SK-N-SH (cell line): Measurements from ENCODE around the gene KLF7. TPM values are rescaled to one million over a fixed set of nuclear protein-coding genes. Genes with fewer than 3 reads are reported as not detected.

Source experiments
- CTCF ChIA-PET: fragments of 300-600, 350-600 bp; formaldehyde crosslinking; extraction: SDS; loops from one replicate; lab custom pipeline; 2021; lab: Yijun Ruan, JAX
- POLR2A ChIA-PET: fragments of 350-600 bp; sonication (Branson Sonifier 250); formaldehyde crosslinking; extraction: SDS; loops from one replicate; lab custom pipeline; 2020; ENCODE audit warnings: antibody characterized with exemption, inconsistent platforms; lab: Yijun Ruan, JAX
- DNase-seq: peaks from one replicate; pipeline ENCODE4 v3.0.0; 2012
- H2AFZ ChIP-seq: fragments of 200-600 bp; sonication (generic); 2 replicates; pipeline ENCODE4 v1.8.1; 2016; ENCODE audit warnings: antibody characterized with exemption, mild to moderate bottlenecking, low read depth
- H3F3A ChIP-seq: fragments of 200-600 bp; sonication (generic); replicated peaks from 2 replicates; pipeline ENCODE3; 2016; ENCODE audit warnings: antibody characterized with exemption, mild to moderate bottlenecking; ENCODE audit not compliant: insufficient read depth
- H3K27ac ChIP-seq, 2 experiments: fragments of 200-500 bp in 1 of 2; fragments of 200-600 bp in 1 of 2; sonication (Bioruptor generic) in 1 of 2; sonication (generic), shearing (Covaris generic) in 1 of 2; 2 replicates each; pipeline versions ENCODE4 v1.5.1 to v1.6.1; 2014 to 2016; ENCODE audit warnings: low read depth in 2 of 2, inconsistent platforms in 1 of 2, low read length in 1 of 2, mild to moderate bottlenecking in 1 of 2, mixed read lengths in 1 of 2
- H3K27me3 ChIP-seq: fragments of 200-600 bp; sonication (generic), shearing (Covaris generic); 2 replicates; pipeline ENCODE4 v1.6.1; 2016; ENCODE audit warnings: mixed run types; ENCODE audit not compliant: insufficient read depth
- H3K36me3 ChIP-seq, 2 experiments: fragments of 200-500 bp in 1 of 2; fragments of 200-600 bp in 1 of 2; sonication (Bioruptor generic) in 1 of 2; sonication (generic) in 1 of 2; replicated peaks in 1 of 2; 2 replicates each; pipeline versions ENCODE3 to v1.5.1; 2014 to 2016; ENCODE audit warnings: low read length in 1 of 2, mild to moderate bottlenecking in 1 of 2; ENCODE audit not compliant: insufficient read depth in 2 of 2, control insufficient read depth in 1 of 2
- H3K4me1 ChIP-seq, 2 experiments: fragments of 200-500 bp in 1 of 2; fragments of 200-600 bp in 1 of 2; sonication (Bioruptor generic) in 1 of 2; sonication (generic), shearing (Covaris generic) in 1 of 2; 2 replicates each; pipeline versions ENCODE4 v1.5.1 to v1.6.1; 2014 to 2016; ENCODE audit warnings: low read depth in 1 of 2, low read length in 1 of 2, mixed run types in 1 of 2; ENCODE audit not compliant: insufficient read depth in 2 of 2, control insufficient read depth in 1 of 2
- H3K4me2 ChIP-seq: fragments of 200-600 bp; sonication (generic), shearing (Covaris generic); 2 replicates; pipeline ENCODE4 v1.6.1; 2017; ENCODE audit warnings: mixed run types
- H3K4me3 ChIP-seq, 2 experiments: fragments of 200-500 bp in 1 of 2; fragments of 200-600 bp in 1 of 2; sonication (Bioruptor generic) in 1 of 2; sonication (generic), shearing (Covaris generic) in 1 of 2; 2 replicates each; pipeline versions ENCODE4 v1.5.1 to v1.8.1; 2014 to 2016; ENCODE audit warnings: low read depth in 2 of 2, inconsistent platforms in 1 of 2, low read length in 1 of 2, mild to moderate bottlenecking in 1 of 2, mixed read lengths in 1 of 2, moderate library complexity in 1 of 2
- H3K79me2 ChIP-seq: fragments of 200-600 bp; sonication (generic); 2 replicates; pipeline ENCODE4 v1.8.1; 2017; ENCODE audit warnings: mild to moderate bottlenecking; ENCODE audit not compliant: insufficient read depth
- H3K9ac ChIP-seq: fragments of 200-600 bp; sonication (generic); 2 replicates; pipeline ENCODE4 v1.6.1; 2017; ENCODE audit warnings: mixed run types
- H3K9me2 ChIP-seq: fragments of 200-600 bp; sonication (generic); 2 replicates; pipeline ENCODE4 v1.6.1; 2017; ENCODE audit warnings: mixed run types
- H3K9me3 ChIP-seq: fragments of 200-600 bp; sonication (generic); 2 replicates; pipeline ENCODE4 v1.6.1; 2017; ENCODE audit warnings: mixed run types, mild to moderate bottlenecking, moderate library complexity
- H4K20me1 ChIP-seq: fragments of 200-600 bp; sonication (generic); 2 replicates; pipeline ENCODE4 v1.6.1; 2017; ENCODE audit warnings: mild to moderate bottlenecking, mixed run types; ENCODE audit not compliant: insufficient read depth
- CHD2 ChIP-seq: fragments of 150-350 bp; IDR thresholded peaks from 2 replicates; pipeline ENCODE4 v1.6.1; 2018; ENCODE audit warnings: low read length; ENCODE audit not compliant: partially characterized antibody
- ELF1 ChIP-seq: IDR thresholded peaks from 2 replicates; pipeline ENCODE4 v1.4.0; 2012
- EP300 ChIP-seq, 2 experiments: IDR thresholded peaks; 2 replicates each; pipeline versions ENCODE4 v1.4.0 to v1.6.1; 2012; ENCODE audit warnings: borderline replicate concordance in 1 of 2, low read depth in 1 of 2, low read length in 1 of 2
- FOXJ3 ChIP-seq: sonication (generic); formaldehyde crosslinking; IDR thresholded peaks from 2 replicates; pipeline ENCODE4 v1.5.1; 2020; ENCODE audit warnings: mild to moderate bottlenecking, missing genetic modification reagents
- GATA2 ChIP-seq: sonication (generic); formaldehyde crosslinking; IDR thresholded peaks from 2 replicates; pipeline ENCODE4 v1.5.0; 2020; ENCODE audit warnings: mild to moderate bottlenecking, missing genetic modification reagents
- IRF3 ChIP-seq: fragments of 150-350 bp; IDR thresholded peaks from 2 replicates; pipeline ENCODE4 v1.6.1; 2016; ENCODE audit warnings: mild to moderate bottlenecking, low read depth, low read length
- MXI1 ChIP-seq: IDR thresholded peaks from 2 replicates; pipeline ENCODE4 v1.6.1; 2012; ENCODE audit warnings: mild to moderate bottlenecking, low read depth, low read length, improper control_type of control experiment
- NRF1 ChIP-seq: IDR thresholded peaks from 2 replicates; pipeline ENCODE4 v1.6.1; 2012; ENCODE audit warnings: low read depth, mild to moderate bottlenecking, low read length
- PBX3 ChIP-seq: IDR thresholded peaks from 2 replicates; pipeline ENCODE4; 2012
- REST ChIP-seq: IDR thresholded peaks from 2 replicates; pipeline ENCODE4 v1.6.1; 2012; ENCODE audit warnings: mild to moderate bottlenecking, low read depth, low read length, moderate library complexity
- SIN3A ChIP-seq: IDR thresholded peaks from 2 replicates; pipeline ENCODE4 v1.6.1; 2012; ENCODE audit warnings: low read depth, mild to moderate bottlenecking, low read length, moderate library complexity, borderline replicate concordance
- TAF1 ChIP-seq: IDR thresholded peaks from 2 replicates; pipeline ENCODE4 v1.6.1; 2012; ENCODE audit warnings: low read depth, mild to moderate bottlenecking, low read length, moderate library complexity, borderline replicate concordance
- WGBS: methylation state at CpG from one replicate; pipeline ENCODE4 v1.1.6; 2017; ENCODE audit warnings: low lambda C conversion rate; 5-methylcytosine and 5-hydroxymethylcytosine counted together
- polyA plus RNA-seq, 3 experiments: library from polyadenylated mRNA; depleted of rRNA; stranded (reverse); fragments of >200 nt; gene quantifications; 2 replicates each; pipeline ENCODE4 v1.2.3, GENCODE V29; 2012
- TF ChIP-seq, protein P1 (sequence below): IDR thresholded peaks from 2 replicates; pipeline ENCODE4 v1.4.0; 2012; ENCODE audit warnings: low read depth
- TF ChIP-seq, protein P2 (sequence below): IDR thresholded peaks from 2 replicates; pipeline ENCODE4 v1.4.0; 2012; ENCODE audit warnings: low read depth, borderline replicate concordance

Gene KLF7
- polyA plus RNA-seq, 1 of the 3 experiments (the other 2 are of a cell fraction) = 7.5 TPM

DNA sequence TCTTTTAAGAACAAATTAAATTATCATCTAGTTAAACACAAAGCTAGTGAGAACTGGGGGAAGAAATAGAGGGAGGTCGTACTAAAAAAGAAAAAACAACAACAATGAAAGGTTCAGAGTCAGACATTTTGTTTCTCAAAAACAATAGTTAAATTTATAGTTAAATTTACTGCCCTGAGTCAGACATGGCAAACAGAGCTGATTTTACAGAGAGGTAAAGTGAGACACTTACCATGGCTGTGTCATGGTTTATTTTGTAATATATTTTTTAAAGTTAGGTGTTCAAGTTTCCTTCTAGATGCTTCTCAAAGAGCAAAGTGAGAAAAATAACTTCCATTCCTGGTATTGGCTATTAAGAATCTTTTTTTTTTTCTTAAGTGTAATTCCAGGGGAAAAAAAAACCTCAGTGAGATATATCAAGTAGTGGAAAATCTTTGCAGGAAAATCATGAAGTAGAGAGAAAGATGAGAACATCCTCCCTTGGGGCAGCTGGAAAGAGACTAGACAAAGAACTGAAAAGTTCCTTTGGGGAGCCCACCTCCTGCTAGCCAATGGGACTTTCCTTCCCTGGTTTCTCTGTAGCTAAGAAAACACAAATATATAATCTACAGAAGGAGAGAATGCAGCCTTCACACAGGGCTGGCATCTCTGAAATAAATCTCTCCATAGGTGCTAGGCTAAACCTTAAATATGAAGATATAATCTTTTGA, 12.3 kb downstream of the KLF7 start:
- H3K9me3 ChIP-seq = no peaks in the 10 kb centered on the region
- H3F3A ChIP-seq = peaks cover 11% of the 10 kb centered on the region
- ChIA-PET POLR2A (interaction anchor here (1.0 to 1.3 kb wide), 2 partner anchors 10 to 13 kb away, joined by 3 to 6 read pairs; partner anchors contain the start of gene KLF7), CTCF (interaction anchor here (0.6 to 2.0 kb wide), 5 partner anchors 9 to 352 kb away, joined by 3 to 7 read pairs (median 5); partner anchors contain the start of gene KLF7)
- H3K36me3 ChIP-seq = peaks cover 0 to 24% of the 10 kb centered on the region in 2 experiments
- no peak overlapping the region; the same call in 1 of the 2 replicates for H3K9ac ChIP-seq
- TF ChIP-seq PBX3 = no peak
- TF ChIP-seq CHD2 = no peak
- H3K4me3 ChIP-seq = peak overlapping the region in 1 of 2 experiments; percentile 26; a peak in 1 of 4 replicates
- H3K27me3 ChIP-seq = no peaks in the 10 kb centered on the region
- H3K9me2 ChIP-seq = no peaks in the 10 kb centered on the region
- peaks cover 100% of the 10 kb centered on the region for H3K79me2 ChIP-seq
- 71% methylated on average over 1 of the region's 1 CpG for WGBS
- peak overlapping the region; percentile 72 for H3K4me2 ChIP-seq
- H3K4me1 ChIP-seq = peaks cover 59 to 70% of the 10 kb centered on the region in 2 experiments; a peak in 3 of 4 replicates
- H4K20me1 ChIP-seq = peaks cover 98% of the 10 kb centered on the region
- no peak for DNase-seq
- H3K27ac ChIP-seq = peak overlapping the region; percentile 44 to 91
- no peak overlapping the region for H2AFZ ChIP-seq

GRCh38 chr2:207151048-207151447, 14.7 kb downstream of the KLF7 start:
- no peaks in the 10 kb centered on the region for H3K9me2 ChIP-seq
- no peak for DNase-seq
- H3K27ac ChIP-seq = peak overlapping the region; percentile 44 to 91; a peak in 2 of 4 replicates
- H3K36me3 ChIP-seq = peaks cover 10 to 39% of the 10 kb centered on the region in 2 experiments
- no peak overlapping the region for H2AFZ ChIP-seq
- 66% methylated on average over 6 of the region's 6 CpGs for WGBS
- peaks cover 98% of the 10 kb centered on the region for H4K20me1 ChIP-seq
- TF ChIP-seq ELF1 (no peak), CHD2 (no peak), MXI1 (no peak), TAF1 (no peak), EP300 (IDR thresholded peaks at IDR 0.05; ENCODE audit: borderline replicate concordance in 1 of 2, low read depth in 1 of 2, low read length in 1 of 2) (no peak), GATA2 (CRISPR knock-in tag) (no peak), REST (no peak), FOXJ3 (CRISPR knock-in tag) (no peak), PBX3 (no peak), NRF1 (no peak), SIN3A (no peak), IRF3 (no peak)
- TF ChIP-seq, protein P1, sequence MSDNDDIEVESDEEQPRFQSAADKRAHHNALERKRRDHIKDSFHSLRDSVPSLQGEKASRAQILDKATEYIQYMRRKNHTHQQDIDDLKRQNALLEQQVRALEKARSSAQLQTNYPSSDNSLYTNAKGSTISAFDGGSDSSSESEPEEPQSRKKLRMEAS = no peak
- TF ChIP-seq, protein P2, sequence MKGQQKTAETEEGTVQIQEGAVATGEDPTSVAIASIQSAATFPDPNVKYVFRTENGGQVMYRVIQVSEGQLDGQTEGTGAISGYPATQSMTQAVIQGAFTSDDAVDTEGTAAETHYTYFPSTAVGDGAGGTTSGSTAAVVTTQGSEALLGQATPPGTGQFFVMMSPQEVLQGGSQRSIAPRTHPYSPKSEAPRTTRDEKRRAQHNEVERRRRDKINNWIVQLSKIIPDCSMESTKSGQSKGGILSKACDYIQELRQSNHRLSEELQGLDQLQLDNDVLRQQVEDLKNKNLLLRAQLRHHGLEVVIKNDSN = no peak
- H3K79me2 ChIP-seq = peaks cover 100% of the 10 kb centered on the region
- no peaks in the 10 kb centered on the region for H3K9me3 ChIP-seq
- ChIA-PET CTCF (interaction anchor here (1.1 to 1.9 kb wide), 4 partner anchors 15 to 322 kb away, joined by 3 to 5 read pairs (median 4); partner anchors contain the start of gene KLF7), POLR2A (interaction anchor here (0.7 kb wide), 1 partner anchor 15 kb away, joined by 3 read pairs; the partner anchor contains the start of gene KLF7)
- H3K4me3 ChIP-seq = 0 out of 4 replicates have a peak overlapping the region, but pooled peaks of 1 of the 2 experiments have one; percentile 36
- peaks cover 15% of the 10 kb centered on the region for H3F3A ChIP-seq
- no peaks in the 10 kb centered on the region for H3K27me3 ChIP-seq
- no peak overlapping the region for H3K9ac ChIP-seq
- H3K4me2 ChIP-seq = peak overlapping the region; percentile 72
- peaks cover 53 to 68% of the 10 kb centered on the region in 2 experiments; a peak in 3 of 4 replicates for H3K4me1 ChIP-seq
